Stimulated activated CD4-positive, alpha-beta T cell treated with anti-CD3 and anti-CD28 coated beads, Interleukin-4, amount 100 ng/mL, for 48 hours (primary cell): ENCODE measurements around the gene PANX1.
A peak's percentile ranks its signal among the peaks of the same experiment; 100 is the strongest.
"Not testable (repeated sequence)": the region's sequence is repeated elsewhere in the genome, so short reads cannot be mapped to it uniquely, and the experiment has no call there.

ENCODE experiments used
- DNase-seq, 2 donors: peaks; one replicate each; pipeline ENCODE4 v3.0.0-alpha.2; 2020; ENCODE audit warnings: low read depth in 2 of 2

The PANX1 gene

DNA sequence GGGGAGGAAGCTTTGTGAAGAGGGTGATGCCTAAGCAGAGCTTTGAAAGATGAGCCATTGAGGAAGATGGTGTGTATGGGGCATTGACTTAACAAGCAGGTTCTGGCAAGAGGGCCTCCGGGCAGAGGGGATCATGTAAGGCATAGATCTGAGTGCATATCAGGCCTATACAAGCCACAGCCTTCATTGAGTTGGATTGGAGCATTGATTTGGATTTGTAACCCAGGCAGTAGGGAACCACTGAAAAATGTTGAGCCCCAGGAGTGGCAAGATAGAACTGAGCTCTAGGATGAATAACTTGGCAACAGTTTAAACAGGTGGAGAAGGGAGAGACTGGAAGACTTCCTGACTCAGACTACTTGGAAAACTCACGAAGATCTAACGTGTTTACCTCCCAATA lies 21.4 kb downstream of the PANX1 start:
- DNase-seq = no peak

DNA sequence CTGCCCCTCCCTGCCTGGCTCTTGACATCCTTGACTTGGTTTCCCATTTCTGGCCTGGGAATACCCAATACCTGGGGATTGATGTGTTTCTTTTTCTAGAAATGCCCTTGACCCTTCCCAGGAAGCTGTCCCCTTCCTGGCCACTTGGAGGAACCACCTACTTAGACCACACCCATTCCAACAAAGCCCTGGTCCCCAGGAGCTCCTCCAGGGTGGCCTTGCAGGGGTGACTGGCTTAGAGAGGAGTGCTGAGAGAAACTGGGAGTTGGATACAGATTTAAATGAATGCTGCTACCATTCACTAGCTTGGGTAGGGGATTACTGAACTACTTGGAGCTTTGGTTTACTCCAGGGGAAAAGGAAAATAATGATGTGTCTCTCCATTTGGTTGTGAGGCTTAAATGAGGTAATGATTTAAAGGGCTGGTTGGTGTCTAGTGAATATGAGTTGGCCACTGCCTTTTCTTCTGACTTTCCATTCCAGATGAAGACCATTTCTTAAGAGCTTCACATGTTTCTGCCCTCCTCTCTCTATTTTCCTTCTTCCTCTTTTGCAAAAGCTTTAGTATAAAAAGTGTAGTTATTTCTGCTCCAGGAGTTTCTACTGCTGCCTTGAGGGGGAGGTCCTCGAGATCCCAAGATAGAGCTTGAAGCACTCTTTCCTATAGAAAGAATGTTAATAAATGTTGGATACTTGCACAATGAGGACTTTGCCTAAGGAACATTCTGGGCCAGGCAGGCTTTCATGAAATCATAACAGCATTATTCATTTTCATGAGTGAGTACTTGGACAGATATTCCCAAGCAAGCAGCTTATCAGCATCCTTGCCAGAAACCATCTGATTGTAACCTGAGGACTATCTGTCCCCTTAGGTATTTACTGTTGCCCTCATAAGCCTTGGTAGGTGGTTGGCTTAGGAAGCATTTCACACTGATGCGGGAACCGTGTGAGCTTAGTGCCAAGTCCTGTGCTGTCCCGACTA lies 22.4 kb downstream of the PANX1 start:
- no peak for DNase-seq

DNA sequence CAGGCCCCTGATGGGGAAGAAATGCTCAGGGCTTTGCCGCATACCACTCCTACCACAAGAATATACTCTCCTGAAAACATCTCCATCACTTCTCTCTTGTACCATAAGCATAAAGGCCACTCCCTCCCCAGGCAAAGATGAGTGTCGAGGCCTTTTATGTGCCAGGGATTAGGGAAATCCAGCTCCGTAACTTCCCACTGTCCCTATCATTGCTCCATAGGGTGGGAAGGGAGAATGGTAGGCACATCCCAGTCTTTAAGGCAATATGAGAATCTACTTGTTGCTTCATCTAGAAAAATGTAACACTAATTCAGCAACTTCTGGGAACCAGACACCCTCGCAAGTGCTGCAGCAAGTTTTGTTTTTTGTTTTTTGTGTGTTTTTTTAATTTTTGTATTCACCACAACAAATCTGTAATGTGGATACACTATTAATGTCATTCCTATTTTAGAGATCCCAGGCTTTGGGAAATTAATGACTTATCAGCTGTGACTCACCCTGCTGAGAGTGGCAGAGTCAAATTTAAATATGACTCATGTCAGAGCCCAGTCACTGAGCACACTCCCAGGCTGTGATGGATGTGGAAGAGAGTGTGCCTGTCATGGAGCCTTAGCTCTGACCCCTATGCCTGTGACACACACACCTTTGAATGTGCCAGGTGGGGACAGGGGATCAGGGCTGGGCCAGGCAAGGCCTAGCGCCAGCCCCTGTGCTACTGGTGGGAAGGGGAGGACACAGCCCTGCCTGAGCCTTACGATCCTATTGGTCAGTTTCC lies 23.4 kb downstream of the PANX1 start:
- DNase-seq = no peak

DNA sequence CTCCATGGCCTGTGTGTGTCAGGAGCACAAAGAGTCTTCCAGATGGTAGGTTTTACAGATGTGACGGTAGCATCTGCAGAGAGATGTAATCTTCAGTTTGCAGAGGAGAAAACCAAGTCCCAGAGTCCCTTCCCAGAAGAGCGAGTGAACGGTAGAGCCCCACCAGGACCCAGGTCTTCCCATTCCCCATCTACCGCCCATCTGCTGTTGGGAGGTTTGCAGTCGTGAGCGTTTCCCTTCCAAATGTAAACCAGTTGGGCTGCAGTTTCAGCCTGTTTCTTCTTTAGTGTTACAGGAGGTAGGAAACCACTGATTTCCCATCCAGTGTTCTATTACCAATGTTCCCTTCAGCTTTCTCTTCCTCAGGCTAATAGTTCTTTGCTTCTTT lies 24.0 kb downstream of the PANX1 start:
- DNase-seq = no peak

DNA sequence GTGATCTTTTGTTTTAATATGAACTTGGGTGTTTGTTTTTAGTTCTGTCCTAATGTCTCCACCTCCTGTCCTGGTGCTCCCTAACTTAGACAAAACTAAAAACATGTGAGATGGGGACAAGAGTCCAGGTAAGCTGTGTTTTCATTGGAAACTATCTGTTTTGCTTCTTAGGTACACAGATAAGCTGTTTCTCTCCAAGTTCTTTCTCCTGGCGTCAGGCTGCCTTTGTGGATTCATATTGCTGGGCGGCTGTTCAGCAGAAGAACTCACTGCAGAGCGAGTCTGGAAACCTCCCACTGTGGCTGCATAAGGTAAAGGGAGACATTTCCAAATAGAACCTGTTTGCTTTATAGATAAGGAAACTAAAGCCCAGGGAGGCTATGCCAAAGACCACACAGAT lies 24.7 kb downstream of the PANX1 start:
- DNase-seq = no peak

DNA sequence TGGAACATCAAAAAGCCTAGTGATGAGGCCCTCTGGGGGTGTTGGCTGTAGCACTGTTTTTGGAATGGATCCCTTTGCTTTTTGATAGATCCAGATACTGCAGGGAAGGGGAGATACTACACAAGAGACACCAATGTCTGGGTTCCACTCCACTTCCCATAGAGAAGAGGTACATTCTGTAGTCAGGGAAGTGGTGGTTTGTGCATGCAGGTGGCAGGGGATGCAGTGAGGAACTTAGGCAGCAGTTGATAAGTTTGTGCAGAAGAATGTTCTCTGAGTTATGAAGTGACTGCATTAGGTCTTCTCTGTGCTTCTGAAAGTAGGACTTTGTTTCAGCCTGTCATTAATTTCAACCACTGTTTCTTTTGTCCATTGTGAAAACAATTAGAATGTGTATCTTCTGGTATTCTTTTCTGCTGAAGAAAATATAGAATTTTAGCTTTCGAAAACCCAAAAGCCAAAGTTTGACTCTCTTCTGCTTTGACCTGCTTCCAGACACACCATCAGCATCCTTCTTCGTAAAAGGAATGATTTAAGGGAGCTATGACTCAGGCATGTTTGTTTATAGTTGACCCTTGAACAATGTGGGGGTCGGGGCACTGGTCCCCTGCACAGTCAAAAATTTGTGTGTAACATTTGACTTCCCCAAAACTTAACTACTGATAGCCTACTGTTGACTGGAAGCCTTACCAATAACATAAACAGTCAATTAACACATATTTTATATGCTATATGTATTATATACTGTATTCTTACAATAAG lies 25.6 kb downstream of the PANX1 start:
- DNase-seq = no peak

DNA sequence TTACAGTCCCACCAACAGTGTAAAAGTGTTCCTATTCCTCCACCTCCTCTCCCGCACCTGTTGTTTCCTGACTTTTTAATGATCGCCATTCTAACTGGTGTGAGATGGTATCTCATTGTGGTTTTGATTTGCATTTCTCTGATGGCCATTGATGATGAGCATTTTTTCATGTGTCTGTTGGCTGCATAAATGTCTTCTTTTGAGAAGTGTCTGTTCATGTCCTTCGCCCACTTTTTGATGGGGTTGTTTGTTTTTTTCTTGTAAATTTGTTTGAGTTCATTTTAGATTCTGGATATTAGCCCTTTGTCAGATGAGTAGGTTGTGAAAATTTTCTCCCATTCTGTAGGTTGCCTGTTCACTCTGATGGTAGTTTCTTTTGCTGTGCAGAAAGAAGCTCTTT lies 28.7 kb downstream of the PANX1 start:
- DNase-seq = not testable (repeated sequence)

DNA sequence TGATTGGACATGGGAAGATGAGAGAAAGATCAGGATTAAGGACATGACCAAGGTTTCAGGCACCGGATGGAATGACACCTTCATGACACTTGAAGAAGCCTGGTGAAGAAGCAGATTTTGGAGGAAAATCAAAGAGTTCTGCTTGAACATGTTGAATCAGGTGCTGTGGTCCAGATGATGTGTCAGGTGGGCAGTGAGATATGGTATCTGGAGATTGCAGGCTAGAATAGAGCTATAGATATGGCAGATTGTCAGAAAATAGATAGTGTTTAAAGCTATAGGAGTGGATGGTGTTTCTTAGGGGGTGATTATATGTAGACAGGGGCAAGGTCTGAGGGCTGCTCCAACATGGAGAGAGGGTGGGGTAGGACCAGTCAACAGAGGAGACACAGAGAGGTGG lies 40.2 kb downstream of the PANX1 start:
- no peak for DNase-seq

DNA sequence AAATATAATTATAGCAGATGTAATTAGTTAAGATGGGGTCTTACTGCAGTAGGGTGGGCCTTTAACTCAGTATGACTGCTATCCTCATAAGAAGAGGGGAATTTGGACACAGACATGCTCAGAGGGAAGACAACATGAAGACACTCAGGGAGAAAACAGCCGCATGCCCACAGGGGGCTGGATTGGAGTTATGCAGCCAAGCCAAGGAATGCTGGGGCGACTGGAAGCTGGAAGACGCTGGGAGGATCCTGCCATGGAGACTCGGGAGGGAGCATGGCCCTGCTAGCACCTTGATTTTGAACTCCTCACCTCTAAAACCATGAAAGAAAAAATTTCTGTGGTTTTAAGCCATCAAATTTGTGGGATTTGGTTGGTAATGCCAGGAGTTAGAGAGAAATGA lies 40.9 kb downstream of the PANX1 start:
- no peak for DNase-seq

DNA sequence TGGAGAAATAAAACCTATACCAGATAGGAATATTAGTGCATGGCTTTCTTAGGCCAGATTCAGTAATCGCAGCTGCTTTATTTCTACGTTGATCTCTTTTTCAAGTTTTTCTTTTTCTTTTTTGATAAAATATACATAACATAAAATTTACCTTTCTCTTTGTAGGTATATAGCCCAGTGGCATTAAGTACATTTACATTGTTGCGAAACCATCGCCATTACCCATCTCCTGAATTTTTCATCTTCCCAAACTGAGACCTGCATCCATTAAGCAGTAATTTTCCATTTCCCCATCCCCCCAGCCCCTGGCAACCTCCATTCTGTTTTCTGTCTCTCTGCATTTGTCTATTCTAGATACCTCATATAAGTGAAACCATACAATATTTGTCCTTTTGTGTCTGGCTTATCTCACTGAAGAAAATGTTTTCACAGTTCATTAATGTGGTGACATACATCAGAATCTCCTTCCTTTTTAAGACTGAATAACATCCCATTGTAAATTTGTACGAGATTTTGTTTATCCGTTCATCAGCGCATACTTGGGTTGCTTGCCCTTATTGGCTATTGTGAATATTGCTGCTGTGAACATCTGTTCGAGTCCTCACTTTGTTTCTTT lies 41.4 kb downstream of the PANX1 start:
- no peak for DNase-seq

DNA sequence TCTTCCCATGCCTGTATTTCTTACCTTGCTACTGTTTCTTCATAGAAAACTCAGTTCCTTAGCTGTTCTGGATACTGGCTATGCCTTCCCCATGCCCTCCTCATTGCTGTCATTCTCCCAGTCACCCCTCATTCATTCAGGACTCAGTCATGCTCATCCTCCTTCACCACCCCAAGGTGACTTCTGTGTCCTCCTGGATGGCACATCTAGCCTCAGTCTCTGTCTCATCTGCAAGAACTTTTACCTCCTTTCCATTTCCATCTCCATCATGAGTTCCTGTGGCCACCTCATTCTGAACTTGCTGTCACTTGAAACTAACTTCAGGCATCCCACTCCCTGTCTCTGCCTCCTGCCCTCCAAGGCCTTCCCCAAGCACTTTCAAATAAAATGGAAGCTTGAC lies 42.3 kb downstream of the PANX1 start:
- no peak for DNase-seq

DNA sequence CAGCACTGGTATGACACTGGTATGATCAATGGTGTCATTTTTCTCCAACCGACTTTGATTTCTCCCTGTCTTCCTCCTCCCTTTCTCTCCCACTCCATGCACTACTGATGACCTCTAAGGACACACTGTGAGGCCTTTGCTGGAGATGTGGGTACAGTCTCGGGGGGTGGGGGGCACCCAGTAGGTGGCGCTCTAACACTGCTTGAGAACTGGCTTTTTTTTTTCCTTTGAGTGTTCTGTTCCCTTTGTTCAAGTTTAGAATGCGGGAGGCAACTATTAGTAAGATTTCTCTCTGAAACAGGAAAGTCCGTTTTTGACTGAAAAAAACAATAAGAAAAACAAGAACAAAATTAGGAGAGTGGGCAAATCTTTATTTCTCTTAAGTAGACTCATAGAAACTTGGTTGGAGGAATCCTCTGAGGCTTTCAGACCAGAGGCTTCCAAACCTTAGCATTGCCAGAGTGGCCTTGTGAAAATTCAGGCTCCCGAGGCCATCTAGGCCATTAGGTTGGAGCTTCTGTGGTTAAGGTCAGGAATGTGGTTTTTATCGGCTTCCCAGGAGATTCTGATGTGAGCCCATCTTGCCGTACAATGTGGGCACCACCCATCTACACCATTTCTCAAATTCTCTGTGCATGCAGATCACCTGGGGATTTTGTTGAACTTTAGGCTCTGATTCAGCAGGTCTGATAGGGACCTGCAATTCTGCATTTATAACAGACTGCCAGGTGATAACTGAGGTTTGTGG lies 43.2 kb downstream of the PANX1 start:
- DNase-seq = peak; percentile 34 to 43

DNA sequence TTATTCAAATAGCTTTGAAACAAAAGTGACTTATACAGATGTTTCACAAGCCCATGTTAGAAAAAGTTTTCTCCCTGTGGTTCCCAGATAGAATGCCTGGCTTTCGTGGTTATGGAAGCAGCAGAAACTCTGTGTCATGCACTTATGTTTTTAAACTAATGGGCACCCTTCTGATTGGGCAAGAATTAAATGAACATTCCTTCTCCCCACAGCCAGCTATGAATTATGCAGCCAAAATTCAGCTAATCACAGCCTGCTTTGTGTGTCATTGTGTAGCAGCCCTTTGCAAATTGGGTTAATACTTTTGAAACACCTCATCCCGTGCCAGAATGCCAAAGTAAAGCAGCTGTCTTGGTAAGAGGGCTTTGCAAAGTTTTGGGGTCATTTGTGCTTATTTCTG lies 46.9 kb downstream of the PANX1 start:
- DNase-seq = no peak

DNA sequence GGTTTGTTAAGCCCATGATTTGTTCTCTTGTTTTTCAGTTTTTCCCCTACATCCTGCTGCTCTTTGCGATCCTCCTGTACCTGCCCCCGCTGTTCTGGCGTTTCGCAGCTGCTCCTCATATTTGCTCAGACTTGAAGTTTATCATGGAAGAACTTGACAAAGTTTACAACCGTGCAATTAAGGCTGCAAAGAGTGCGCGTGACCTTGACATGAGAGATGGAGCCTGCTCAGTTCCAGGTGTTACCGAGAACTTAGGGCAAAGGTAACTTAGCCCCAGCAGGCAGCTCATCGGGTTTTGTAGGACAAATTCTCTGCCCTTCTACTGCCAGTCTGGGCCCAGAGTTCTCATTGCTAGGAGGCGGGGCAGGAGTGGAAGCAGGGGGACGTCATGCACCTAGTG lies 49.7 kb downstream of the PANX1 start:
- DNase-seq = no peak

DNA sequence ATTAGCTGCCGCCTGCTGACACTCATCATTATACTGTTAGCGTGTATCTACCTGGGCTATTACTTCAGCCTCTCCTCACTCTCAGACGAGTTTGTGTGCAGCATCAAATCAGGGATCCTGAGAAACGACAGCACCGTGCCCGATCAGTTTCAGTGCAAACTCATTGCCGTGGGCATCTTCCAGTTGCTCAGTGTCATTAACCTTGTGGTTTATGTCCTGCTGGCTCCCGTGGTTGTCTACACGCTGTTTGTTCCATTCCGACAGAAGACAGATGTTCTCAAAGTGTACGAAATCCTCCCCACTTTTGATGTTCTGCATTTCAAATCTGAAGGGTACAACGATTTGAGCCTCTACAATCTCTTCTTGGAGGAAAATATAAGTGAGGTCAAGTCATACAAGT lies 51.1 kb downstream of the PANX1 start:
- DNase-seq = no peak

DNA sequence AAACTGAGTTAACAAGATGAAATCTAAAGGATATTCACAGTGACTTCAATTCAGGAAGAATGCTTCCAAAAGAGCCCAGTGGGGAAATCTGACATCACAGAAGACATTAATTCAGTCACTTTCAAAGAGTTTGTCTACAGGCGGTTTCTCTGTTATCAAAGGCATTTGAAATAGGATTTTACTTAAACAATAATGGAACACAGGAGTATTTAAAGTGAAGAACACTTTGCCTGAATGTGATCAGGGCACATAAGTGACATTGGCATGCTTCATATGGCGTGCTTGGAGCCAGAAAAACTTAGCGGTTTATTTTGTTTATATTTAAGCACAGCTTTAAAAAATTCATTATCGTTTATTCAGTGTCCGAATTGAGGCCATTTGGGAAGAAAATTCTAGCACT lies 52.9 kb downstream of the PANX1 start:
- DNase-seq = no peak

DNA sequence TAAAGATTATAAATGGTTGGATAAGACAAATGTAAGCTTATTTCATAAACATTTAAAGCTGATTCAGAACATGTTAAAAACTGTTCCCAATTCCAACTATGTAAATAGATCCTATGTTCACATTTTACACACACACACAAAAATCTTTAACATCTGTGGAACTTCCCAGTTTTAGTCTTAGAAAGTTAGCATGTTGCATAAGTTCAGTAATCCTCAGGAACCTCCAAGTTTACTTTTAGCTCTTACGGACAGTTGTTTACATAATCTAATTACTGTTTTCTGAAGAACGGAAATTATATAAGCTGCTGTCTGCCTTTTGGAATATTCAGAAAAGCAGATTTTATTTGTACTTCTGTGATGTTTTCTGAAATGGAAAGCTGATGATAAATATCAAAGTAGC lies 53.3 kb downstream of the PANX1 start:
- DNase-seq = no peak

DNA sequence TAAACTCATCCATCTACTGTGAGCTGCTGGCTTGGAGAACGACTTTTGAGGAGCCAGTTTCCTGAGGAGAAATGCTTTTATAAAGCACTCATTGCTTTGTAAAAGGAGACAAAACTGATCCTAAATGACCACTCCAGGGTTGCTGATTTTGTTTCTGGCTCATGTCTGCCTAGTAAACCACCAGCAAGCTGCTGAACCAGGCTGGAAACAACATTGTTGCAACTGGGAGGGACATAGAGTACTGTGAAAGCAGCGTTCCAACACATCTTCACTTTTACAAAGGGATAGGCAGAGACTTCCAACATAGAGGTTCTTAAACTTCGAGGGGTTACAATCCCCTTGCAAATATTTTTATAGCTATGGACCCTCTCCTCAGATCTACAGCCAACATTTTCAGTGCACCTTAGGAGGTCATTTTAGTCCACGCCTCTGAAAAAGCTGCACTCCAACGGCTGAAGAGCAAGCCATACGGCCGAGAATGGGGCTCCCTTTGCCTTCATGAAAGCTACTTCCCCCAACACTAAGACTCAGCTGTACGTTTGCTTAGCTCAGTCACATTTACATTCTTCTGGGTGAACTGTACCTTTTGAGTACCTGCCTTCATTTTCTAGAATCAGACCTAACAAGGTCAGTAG lies 54.7 kb downstream of the PANX1 start:
- DNase-seq = no peak

DNA sequence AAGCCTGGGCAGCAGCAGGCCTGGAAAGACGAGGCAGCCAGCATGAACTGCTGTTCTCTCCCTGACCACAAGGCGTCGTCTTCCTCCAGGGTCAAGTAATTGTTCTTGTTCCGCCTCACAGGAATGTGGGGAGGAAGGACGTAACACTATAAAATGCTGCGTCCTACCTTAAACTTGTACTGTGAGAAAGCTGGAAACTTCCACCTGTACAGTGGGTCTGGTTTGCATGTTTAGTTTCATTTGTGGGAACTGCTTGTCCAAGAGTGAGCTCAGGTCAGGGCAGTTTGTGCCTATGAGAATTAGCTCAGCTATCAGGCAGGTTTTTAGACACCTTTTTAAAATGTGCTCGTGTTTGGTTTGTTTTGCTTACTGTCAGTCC lies 55.2 kb downstream of the PANX1 start:
- DNase-seq = peak; percentile 8 to 22

DNA sequence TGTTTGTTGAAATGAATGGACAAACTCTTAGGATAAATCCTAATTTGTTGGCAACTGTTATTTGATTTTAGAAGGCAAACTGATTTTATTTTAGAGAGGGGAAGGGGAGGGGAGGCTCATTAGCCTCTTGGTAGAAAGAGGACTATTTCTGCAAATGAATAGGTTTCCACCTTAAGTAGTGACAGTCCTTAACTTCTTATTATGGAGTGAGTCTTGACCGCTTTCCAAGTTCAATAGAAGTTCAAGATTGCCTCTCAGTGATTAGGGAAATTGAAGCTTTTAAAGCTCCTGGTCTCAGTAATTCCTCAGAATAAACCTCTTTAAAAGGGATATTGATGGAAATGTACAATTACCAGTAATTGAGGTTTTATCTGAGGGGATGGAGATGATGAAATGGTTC lies 55.7 kb downstream of the PANX1 start:
- no peak for DNase-seq

DNA sequence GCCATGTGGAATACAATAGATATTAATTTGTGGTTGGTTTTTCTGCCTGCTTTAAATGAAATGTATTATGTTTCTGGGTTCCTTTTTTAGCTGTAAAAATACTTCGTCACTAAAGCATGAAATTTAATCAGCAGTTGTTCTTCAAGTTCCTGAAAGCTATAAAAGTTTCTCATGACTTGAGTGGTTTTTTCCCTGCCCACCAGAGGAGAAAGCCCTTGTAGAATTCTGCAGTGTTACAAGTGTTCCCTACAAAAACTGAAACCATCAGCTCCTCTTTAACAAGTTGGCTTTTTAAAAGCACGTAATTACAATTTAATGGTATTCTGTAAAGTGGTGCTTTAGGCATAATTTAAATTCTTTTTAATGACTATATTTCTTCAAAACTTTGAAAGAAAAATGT lies 56.2 kb downstream of the PANX1 start:
- DNase-seq = no peak
